Left ventricle myocardium inferior (tissue), 1 donor: Measurements from ENCODE around the gene DCST1. TPM values are rescaled to one million over a fixed set of nuclear protein-coding genes. Genes with fewer than 3 reads are reported as not detected.

Experiments
- DNase-seq: peaks from one replicate; pipeline ENCODE4 v3.0.0-alpha.2; 2020
- H3K27ac ChIP-seq: fragments of 200-600 bp; replicated peaks from 2 replicates; pipeline ENCODE4 v1.8.0; 2021
- H3K27me3 ChIP-seq: fragments of 200-600 bp; 2 replicates; pipeline ENCODE4 v1.8.0; 2021; ENCODE audit warnings: low read depth
- H3K36me3 ChIP-seq: fragments of 200-600 bp; 2 replicates; pipeline ENCODE4 v1.8.0; 2021
- H3K4me1 ChIP-seq: fragments of 200-600 bp; 2 replicates; pipeline ENCODE4 v1.8.0; 2021
- H3K4me3 ChIP-seq: fragments of 200-600 bp; 2 replicates; pipeline ENCODE4 v1.8.0; 2021; ENCODE audit warnings: mild to moderate bottlenecking, moderate library complexity
- H3K9me3 ChIP-seq: fragments of 200-600 bp; replicated peaks from 2 replicates; pipeline ENCODE4 v1.8.0; 2021
- intact Hi-C: fragments of 100-400 bp; cut with micrococcal nuclease; formaldehyde crosslinking; loops from one replicate; pipeline ENCODE4 v1.11.0; 2022
- total RNA-seq: library from RNA; stranded (reverse); fragmentation: NEBNext Ultra II Directional; extraction: Animal tissue kit (Norgen Biotek cat#: 25700); gene quantifications from one replicate; pipeline ENCODE4 v1.2.1, GENCODE V29; 2021
- TF ChIP-seq, protein P1 (sequence below): fragments of 200-600 bp; IDR thresholded peaks from 2 replicates; pipeline ENCODE4 v1.8.0; 2021; ENCODE audit warnings: antibody characterized with exemption, mild to moderate bottlenecking, borderline replicate concordance
- donor health status: DM: no; HTN: yes; CAD: no; lungs with severe emphysema.

The DCST1 gene
- total RNA-seq, 1 donor from 2014 or later, result not detected

DNA sequence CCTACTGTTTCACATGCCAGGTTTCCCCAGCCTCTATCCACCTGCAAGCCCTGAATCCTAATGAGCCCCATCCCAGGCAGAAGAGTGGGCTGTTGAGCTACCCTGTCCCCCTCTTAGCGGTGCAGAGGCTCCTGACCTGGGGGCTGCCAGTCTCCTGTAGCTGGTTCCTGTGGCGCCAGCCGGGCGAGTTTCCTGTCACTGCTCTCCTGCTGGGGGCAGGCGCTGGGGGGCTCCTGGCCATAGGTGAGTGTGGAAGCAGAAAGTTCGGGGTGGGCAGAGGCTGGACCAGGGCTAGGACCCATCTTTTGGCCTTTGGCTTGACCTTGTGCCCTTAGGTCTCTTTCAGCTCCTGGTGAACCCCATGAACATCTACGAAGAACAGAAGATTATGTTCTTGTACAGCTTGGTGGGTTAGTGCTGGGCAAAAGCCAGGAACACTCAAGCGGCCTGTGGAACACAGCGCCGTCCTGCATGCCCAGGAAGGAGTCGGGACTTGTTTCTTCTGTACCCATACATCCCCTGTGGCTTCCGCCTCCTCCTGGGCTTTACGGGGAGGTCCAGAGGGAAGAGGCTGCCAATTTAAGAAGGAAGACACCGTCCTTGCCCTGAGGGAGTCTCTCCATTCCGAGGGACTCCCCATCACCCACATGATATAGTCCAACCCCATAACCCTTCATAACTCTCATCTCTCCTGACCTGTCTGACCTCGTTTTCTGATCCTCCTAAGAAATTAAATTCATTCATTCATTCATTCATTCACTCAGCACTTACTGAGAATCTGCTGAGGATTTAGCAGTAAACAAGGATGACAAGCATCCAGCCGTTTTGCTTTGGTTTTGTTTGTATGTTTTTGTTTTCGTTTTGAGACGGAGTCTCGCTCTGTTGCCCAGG, 939 bp downstream of the DCST1 start:
- H3K27me3 ChIP-seq, result no peaks in the 10 kb centered on the region
- DNase-seq, result no peak
- H3K27ac ChIP-seq, result no peak overlapping the region
- H3K4me3 ChIP-seq, result no peak overlapping the region
- TF ChIP-seq, protein P1, sequence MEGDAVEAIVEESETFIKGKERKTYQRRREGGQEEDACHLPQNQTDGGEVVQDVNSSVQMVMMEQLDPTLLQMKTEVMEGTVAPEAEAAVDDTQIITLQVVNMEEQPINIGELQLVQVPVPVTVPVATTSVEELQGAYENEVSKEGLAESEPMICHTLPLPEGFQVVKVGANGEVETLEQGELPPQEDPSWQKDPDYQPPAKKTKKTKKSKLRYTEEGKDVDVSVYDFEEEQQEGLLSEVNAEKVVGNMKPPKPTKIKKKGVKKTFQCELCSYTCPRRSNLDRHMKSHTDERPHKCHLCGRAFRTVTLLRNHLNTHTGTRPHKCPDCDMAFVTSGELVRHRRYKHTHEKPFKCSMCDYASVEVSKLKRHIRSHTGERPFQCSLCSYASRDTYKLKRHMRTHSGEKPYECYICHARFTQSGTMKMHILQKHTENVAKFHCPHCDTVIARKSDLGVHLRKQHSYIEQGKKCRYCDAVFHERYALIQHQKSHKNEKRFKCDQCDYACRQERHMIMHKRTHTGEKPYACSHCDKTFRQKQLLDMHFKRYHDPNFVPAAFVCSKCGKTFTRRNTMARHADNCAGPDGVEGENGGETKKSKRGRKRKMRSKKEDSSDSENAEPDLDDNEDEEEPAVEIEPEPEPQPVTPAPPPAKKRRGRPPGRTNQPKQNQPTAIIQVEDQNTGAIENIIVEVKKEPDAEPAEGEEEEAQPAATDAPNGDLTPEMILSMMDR, result no peak
- no peaks in the 10 kb centered on the region for H3K9me3 ChIP-seq
- no peaks in the 10 kb centered on the region for H3K36me3 ChIP-seq
- H3K4me1 ChIP-seq, result peaks cover 12% of the 10 kb centered on the region
- intact Hi-C loops, result no loop called here

DNA sequence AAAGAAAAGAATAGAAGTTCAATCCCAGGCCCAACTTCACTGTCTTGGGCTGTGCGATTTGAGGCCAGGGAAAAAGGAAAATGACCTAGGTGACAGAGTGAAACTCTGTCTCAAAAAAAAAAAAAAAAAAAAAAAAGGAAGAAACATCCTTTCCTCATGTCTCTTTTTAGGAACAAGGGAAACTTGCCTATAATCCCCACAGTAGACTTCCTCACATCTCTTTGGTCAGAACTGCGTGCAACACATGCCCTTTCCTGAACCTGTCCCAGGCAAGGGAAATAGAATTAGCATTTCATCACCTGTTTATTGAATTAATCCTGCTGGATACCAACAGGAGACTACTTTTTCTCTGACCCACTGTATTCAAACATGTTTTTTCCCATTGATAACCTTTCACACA, 2.3 kb downstream of the DCST1 start:
- no peak for DNase-seq
- H3K9me3 ChIP-seq, result no peaks in the 10 kb centered on the region
- intact Hi-C loops, result no loop called here
- no peak overlapping the region for H3K4me3 ChIP-seq
- no peaks in the 10 kb centered on the region for H3K36me3 ChIP-seq
- TF ChIP-seq, protein P1, result no peak
- H3K4me1 ChIP-seq, result peaks cover 12% of the 10 kb centered on the region
- H3K27ac ChIP-seq, result no peak overlapping the region
- H3K27me3 ChIP-seq, result no peaks in the 10 kb centered on the region

GRCh38 chr1:155037043-155037442, 3.4 kb downstream of the DCST1 start:
- H3K36me3 ChIP-seq, result no peaks in the 10 kb centered on the region
- H3K27me3 ChIP-seq, result no peaks in the 10 kb centered on the region
- no peak overlapping the region for H3K27ac ChIP-seq
- no peaks in the 10 kb centered on the region for H3K9me3 ChIP-seq
- no peak overlapping the region for H3K4me3 ChIP-seq
- no peak for DNase-seq
- peaks cover 12% of the 10 kb centered on the region for H3K4me1 ChIP-seq
- TF ChIP-seq, protein P1, result no peak
- intact Hi-C loops, result no loop called here

DNA sequence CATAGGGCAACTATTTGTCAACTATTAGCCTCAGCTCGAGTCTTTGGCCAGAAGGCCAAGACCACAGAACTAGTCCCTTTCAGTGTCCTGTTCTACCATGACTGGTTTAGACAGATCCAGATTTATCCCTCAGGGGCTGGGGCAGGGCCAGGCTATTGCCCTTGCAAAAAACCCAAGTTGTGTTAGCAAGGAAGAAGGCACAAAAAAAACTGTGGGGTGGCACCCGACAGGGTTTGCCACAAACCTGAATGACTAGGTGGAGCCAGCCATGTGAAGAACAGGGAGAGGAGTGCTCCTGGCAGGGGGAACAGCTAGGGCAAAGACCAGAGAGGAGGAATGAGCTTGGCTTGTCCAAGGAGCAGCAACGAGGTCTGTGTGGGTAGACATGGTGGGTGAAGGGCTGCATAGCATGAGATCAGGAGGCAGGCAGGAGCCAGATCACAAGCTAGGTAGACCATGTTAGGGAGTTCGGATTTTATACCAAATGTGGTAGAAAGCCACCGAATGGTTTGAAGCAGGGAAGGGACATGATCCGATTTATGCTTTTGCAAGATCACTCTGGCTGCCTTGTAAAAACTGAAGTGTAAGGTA, 4.3 kb downstream of the DCST1 start:
- H3K9me3 ChIP-seq, result no peaks in the 10 kb centered on the region
- intact Hi-C loops, result no loop called here
- H3K27me3 ChIP-seq, result no peaks in the 10 kb centered on the region
- H3K36me3 ChIP-seq, result no peaks in the 10 kb centered on the region
- H3K4me1 ChIP-seq, result peaks cover 12% of the 10 kb centered on the region
- TF ChIP-seq, protein P1, result no peak
- no peak overlapping the region for H3K27ac ChIP-seq
- H3K4me3 ChIP-seq, result no peak overlapping the region
- DNase-seq, result no peak

DNA sequence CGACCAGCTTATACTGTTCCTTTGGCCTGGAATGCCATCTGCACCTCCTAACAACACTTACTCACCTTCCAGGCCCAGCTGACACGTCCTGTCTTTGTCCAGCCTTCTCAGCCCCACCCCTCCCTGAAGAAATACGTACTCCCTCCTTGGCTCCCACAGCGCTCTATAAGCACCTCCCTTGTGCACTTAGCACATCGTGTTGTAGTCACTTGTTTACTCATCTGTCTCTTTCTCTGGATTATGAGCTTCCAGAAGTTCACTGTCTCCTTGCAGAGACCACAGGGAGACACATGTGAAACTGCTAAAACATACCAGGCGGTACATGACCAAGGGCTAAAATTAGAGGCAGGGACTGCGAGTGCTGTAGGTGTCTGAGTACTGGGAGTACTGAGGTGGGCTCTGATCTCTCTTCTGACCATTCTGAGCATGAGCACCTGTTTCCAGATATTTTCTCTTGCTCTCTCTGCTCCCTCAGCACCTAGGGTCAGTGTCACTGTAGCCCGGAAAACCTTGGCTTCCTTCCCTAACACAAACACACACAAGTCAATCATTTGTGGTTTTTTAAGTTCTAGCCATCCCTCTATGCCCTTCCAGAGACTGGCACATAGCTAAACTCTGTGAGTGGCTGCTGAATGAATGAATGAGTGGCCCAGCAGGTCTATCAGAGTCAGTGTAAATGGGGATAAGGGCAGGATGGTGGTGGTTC, 5.1 kb downstream of the DCST1 start:
- no peak for DNase-seq
- no peaks in the 10 kb centered on the region for H3K27me3 ChIP-seq
- H3K36me3 ChIP-seq, result no peaks in the 10 kb centered on the region
- H3K4me3 ChIP-seq, result no peak overlapping the region
- TF ChIP-seq, protein P1, result no peak
- no peaks in the 10 kb centered on the region for H3K9me3 ChIP-seq
- intact Hi-C loops, result no loop called here
- H3K4me1 ChIP-seq, result peaks cover 12% of the 10 kb centered on the region
- no peak overlapping the region for H3K27ac ChIP-seq
